ENCODE data around the gene FYB1. TPM values are rescaled to one million over a fixed set of nuclear protein-coding genes. Genes with fewer than 3 reads are reported as not detected.

Gene FYB1
- total and polyA plus RNA-seq, 2 of the 4 experiments (the other 2 are of a cell fraction), result not detected

GRCh38 chr5:39114155-39114554 lies 105.2 kb downstream of the FYB1 start (continued):
- TF ChIP-seq USF2 (IDR thresholded peaks at IDR 0.05; ENCODE audit: low read depth, low read length), result no peak
- no peak for TF ChIP-seq ELK1 (IDR thresholded peaks at IDR 0.05; ENCODE audit: borderline replicate concordance, low read depth, low read length)

- no CpG with 5 or more reads among the region's 4 CpGs for WGBS, 2 experiments (ENCODE audit: extremely low coverage in 2 of 2, insufficient read length in 1 of 2)
- no peak for TF ChIP-seq RFX5 (IDR thresholded peaks at IDR 0.05; ENCODE audit: low read depth, low read length)
- no peak for TF ChIP-seq FOS (IDR thresholded peaks at IDR 0.05; ENCODE audit: low read depth, low read length)
- TF ChIP-seq RAD21 (IDR thresholded peaks at IDR 0.05; ENCODE audit: low read length), result no peak
- no peak for TF ChIP-seq NFE2L2 (IDR thresholded peaks at IDR 0.05; ENCODE audit: low read depth, low read length)
- no peak for TF ChIP-seq ELK1 (IDR thresholded peaks at IDR 0.05; ENCODE audit: borderline replicate concordance, low read depth, low read length)
- no peak for TF ChIP-seq MAFK (IDR thresholded peaks at IDR 0.05; ENCODE audit: low read depth, low read length)
- TF ChIP-seq POLR2A (IDR thresholded peaks at IDR 0.05; ENCODE audit: low read depth, low read length), result no peak
- no peak for TF ChIP-seq MAZ (IDR thresholded peaks at IDR 0.05; ENCODE audit: borderline replicate concordance, low read depth, low read length)
- TF ChIP-seq CEBPB (IDR thresholded peaks at IDR 0.05; ENCODE audit: low read depth, low read length), result no peak
- TF ChIP-seq BHLHE40 (IDR thresholded peaks at IDR 0.05; ENCODE audit: low read depth, low read length), result no peak
- no peak for TF ChIP-seq RCOR1 (IDR thresholded peaks at IDR 0.05; ENCODE audit: insufficient replicate concordance, low read length)
- no peak for TF ChIP-seq MXI1 (IDR thresholded peaks at IDR 0.05; ENCODE audit: borderline replicate concordance, low read depth, low read length)
Measured at GRCh38 chr5:39113354-39113953, 105.9 kb downstream of the FYB1 start.

More at GRCh38 chr5:39113354-39113953, 105.9 kb downstream of the FYB1 start:
- Histone ChIP-seq H3K79me1 (ENCODE audit: low read depth in 1 of 2, low read length in 2 of 2) (no peaks in the 10 kb centered on the region), H3K27me3 (ENCODE audit: control insufficient read depth, insufficient read depth, low read length) (no peaks in the 10 kb centered on the region), H4K8ac (ENCODE audit: low read depth in 2 of 2, low read length in 2 of 2) (no peak overlapping the region), H3K9me1 (ENCODE audit: insufficient read depth, low read length) (no peaks in the 10 kb centered on the region), H3K18ac (ENCODE audit: low read depth, low read length) (no peak overlapping the region), H2BK15ac (ENCODE audit: low read depth, low read length) (no peak overlapping the region), H3K4me3 (ENCODE audit: insufficient read depth, low read depth, low read length) (no peak overlapping the region), H3K9ac (ENCODE audit: low read depth, low read length) (no peak overlapping the region), H2BK120ac (ENCODE audit: low read depth, low read length) (no peak overlapping the region), H2BK5ac (ENCODE audit: low read depth, low read length, poor library complexity, severe bottlenecking) (no peak overlapping the region), H3K4me1 (ENCODE audit: control insufficient read depth, insufficient read depth, low read length) (peaks cover 3% of the 10 kb centered on the region; the same call in 1 of the 2 replicates), H2AK9ac (replicated peaks; ENCODE audit: low read depth, low read length, poor library complexity) (no peak overlapping the region), H3K36me3 (ENCODE audit: control insufficient read depth, insufficient read depth, low read length) (no peaks in the 10 kb centered on the region), H3K56ac (ENCODE audit: extremely low read depth, insufficient read depth, low read length) (no peak overlapping the region), H2AFZ (replicated peaks; ENCODE audit: low read length, poor library complexity) (no peak overlapping the region), H2AK5ac (ENCODE audit: low read depth, low read length) (no peak overlapping the region), H3K4ac (ENCODE audit: low read depth, low read length) (no peak overlapping the region), H3K9me3 (ENCODE audit: control insufficient read depth, insufficient read depth, low read length) (no peaks in the 10 kb centered on the region), H4K91ac (ENCODE audit: insufficient read depth, low read depth, low read length) (no peak overlapping the region), H3K14ac (replicated peaks; ENCODE audit: low read depth, low read length) (no peak overlapping the region), H3K4me2 (ENCODE audit: low read depth, low read length) (no peak overlapping the region), H3K27ac (ENCODE audit: insufficient read depth, low read length) (no peak overlapping the region), H4K5ac (ENCODE audit: low read depth, low read length) (no peak overlapping the region), H3K23ac (ENCODE audit: low read depth, low read length) (no peak overlapping the region), H2BK20ac (ENCODE audit: low read depth, low read length) (no peak overlapping the region), H4K20me1 (ENCODE audit: insufficient read depth, low read length) (no peaks in the 10 kb centered on the region)
- in situ Hi-C loops (cut with MboI; ENCODE audit: low sequenced_read_pairs), result no loop called here
- BruUV-seq (replicated peaks), result no TSS peak
- ATAC-seq (ENCODE audit: low read depth) (no peak), DNase-seq (peak; percentile 22)
- POLR2A ChIA-PET (ENCODE audit: unreplicated experiment), result no interaction called here
- dilution Hi-C loops (cut with HindIII; ENCODE audit: low sequenced_read_pairs, unreplicated experiment), result no loop called here
- CTCF ChIA-PET, result no interaction called here
- intact Hi-C loops (cut with micrococcal nuclease), result no loop called here
